HEK293T (cell line): ENCODE measurements around the gene AGTRAP.

Experiments
- BHLHE40 ChIP-seq: fragments of 450-650 bp; IDR thresholded peaks from 2 replicates; pipeline ENCODE4 v1.6.1; 2016; ENCODE audit warnings: mild to moderate bottlenecking, moderate library complexity, borderline replicate concordance
- CTBP1 ChIP-seq: fragments of 450-650 bp; IDR thresholded peaks from 2 replicates; pipeline ENCODE4 v1.6.1; 2016; ENCODE audit warnings: borderline replicate concordance
- ELF4 ChIP-seq: fragments of 450-650 bp; IDR thresholded peaks from 2 replicates; pipeline ENCODE4 v1.6.1; 2017; ENCODE audit warnings: antibody characterized with exemption
- FOXA1 ChIP-seq: fragments of 450-650 bp; IDR thresholded peaks from 2 replicates; pipeline ENCODE4 v1.6.1; 2016; ENCODE audit warnings: mild to moderate bottlenecking
- FOXK2 ChIP-seq: fragments of 450-650 bp; IDR thresholded peaks from 2 replicates; pipeline ENCODE4 v1.6.1; 2016; ENCODE audit warnings: mild to moderate bottlenecking
- HDGF ChIP-seq: fragments of 450-650 bp; IDR thresholded peaks from 2 replicates; pipeline ENCODE4 v1.6.1; 2017; ENCODE audit warnings: antibody characterized with exemption, borderline replicate concordance
- L3MBTL2 ChIP-seq: fragments of 450-650 bp; conservative IDR thresholded peaks from 2 replicates; pipeline ENCODE4 v1.6.1; 2016; ENCODE audit warnings: mild to moderate bottlenecking
- SP1 ChIP-seq: fragments of 450-650 bp; IDR thresholded peaks from 2 replicates; pipeline ENCODE4 v1.6.1; 2017
- SUZ12 ChIP-seq: fragments of 450-650 bp; IDR thresholded peaks from 2 replicates; pipeline ENCODE4 v1.6.1; 2016; ENCODE audit warnings: mild to moderate bottlenecking
- ZNF384 ChIP-seq: fragments of 450-650 bp; IDR thresholded peaks from 2 replicates; pipeline ENCODE4 v1.6.1; 2016

GRCh38 chr1:11705596-11705995 is 30.3 kb upstream of the AGTRAP start:
- no peak for TF ChIP-seq FOXA1
- no peak for TF ChIP-seq FOXK2
- TF ChIP-seq HDGF: no peak
- no peak for TF ChIP-seq CTBP1
- no peak for TF ChIP-seq BHLHE40
- no peak for TF ChIP-seq SP1
- no peak for TF ChIP-seq SUZ12
- TF ChIP-seq L3MBTL2: no peak
- TF ChIP-seq ELF4: no peak
- TF ChIP-seq ZNF384: no peak
